ENCODE data around the gene RTP2. TPM values are rescaled to one million over a fixed set of nuclear protein-coding genes. Genes with fewer than 3 reads are reported as not detected.
A peak's percentile ranks its signal among the peaks of the same experiment; 100 is the strongest.

Gene RTP2
- total RNA-seq, 1 experiment from 2014 or later: not detected

DNA sequence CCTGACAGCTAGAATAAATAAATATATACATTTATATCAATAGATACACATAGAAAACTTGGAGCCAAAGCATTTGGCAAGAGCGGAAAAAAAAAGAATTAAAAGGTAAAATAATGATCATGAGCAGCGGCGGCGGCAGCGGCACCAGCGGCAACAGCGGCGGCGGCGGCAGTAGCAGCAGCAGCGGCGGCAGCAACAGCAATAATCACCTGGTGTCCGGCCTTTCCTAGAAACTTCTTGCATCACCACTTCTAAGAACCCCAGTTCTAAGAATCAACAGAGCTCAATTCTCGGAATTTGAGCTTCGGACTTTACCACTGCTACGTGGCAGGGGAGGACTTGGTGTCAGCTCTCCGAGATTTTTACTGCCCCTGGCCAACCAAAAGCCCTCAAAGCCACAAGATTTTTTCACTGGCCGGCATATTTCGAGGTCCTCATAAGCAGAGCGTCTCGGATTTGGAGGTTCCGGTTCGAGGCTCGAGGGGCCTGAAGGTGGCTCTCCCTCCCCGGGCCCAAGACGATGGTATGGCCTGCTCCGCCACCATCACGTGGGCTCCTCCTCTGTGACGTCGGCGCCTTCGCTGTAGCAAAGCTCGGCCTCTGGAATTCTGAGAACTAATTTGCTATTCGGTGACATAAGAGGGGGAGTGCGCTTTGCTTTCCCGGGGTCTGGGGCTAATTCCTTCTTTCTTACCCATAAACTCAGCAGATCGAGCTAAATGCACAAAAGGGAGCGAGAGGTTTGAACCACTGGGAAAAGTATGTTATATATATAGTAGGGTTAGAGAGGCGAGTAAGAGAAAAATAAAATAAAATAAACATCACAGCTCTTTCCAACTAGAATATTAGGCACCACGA lies 43.1 kb upstream of the RTP2 start, which contains the start of gene BCL6:
Gene BCL6 (minus strand): TSS at position 268 of the 858 bp plus-strand sequence. CDS start 11,775 bp downstream, outside the sequence.
- H3K36me3 Mint-ChIP-seq (ENCODE audit: insufficient read depth, unreplicated experiment): peaks cover 30% of the 10 kb centered on the region
- POLR2A ChIA-PET: interaction anchor here (0.5 to 9.2 kb wide), 92 partner anchors 8 to 1523 kb away, joined by 3 to 252 read pairs (median 4); partner anchors contain the start of gene LPP
- intact Hi-C loops (cut with micrococcal nuclease): loop anchor here (1.0 to 10.0 kb wide), 8 partner anchors 291 to 1203 kb away; no protein-coding TSS in a partner anchor
- peak within 1 kb of the TSS; percentile 98 for H3K4me3 Mint-ChIP-seq (ENCODE audit: unreplicated experiment)
- TF ChIP-seq, protein P1, sequence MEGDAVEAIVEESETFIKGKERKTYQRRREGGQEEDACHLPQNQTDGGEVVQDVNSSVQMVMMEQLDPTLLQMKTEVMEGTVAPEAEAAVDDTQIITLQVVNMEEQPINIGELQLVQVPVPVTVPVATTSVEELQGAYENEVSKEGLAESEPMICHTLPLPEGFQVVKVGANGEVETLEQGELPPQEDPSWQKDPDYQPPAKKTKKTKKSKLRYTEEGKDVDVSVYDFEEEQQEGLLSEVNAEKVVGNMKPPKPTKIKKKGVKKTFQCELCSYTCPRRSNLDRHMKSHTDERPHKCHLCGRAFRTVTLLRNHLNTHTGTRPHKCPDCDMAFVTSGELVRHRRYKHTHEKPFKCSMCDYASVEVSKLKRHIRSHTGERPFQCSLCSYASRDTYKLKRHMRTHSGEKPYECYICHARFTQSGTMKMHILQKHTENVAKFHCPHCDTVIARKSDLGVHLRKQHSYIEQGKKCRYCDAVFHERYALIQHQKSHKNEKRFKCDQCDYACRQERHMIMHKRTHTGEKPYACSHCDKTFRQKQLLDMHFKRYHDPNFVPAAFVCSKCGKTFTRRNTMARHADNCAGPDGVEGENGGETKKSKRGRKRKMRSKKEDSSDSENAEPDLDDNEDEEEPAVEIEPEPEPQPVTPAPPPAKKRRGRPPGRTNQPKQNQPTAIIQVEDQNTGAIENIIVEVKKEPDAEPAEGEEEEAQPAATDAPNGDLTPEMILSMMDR (IDR thresholded peaks at IDR 0.05; ENCODE audit: unreplicated experiment): no peak
- peak; percentile 98 for DNase-seq (ENCODE audit: unreplicated experiment)
- H3K27ac Mint-ChIP-seq (ENCODE audit: low read depth, unreplicated experiment): peak within 1 kb of the TSS; percentile 100
- CTCF ChIA-PET: interaction anchor here (0.5 to 6.1 kb wide), 18 partner anchors 23 to 1387 kb away, joined by 3 to 71 read pairs (median 4); no protein-coding TSS in a partner anchor
- H3K27me3 Mint-ChIP-seq (ENCODE audit: insufficient read depth, unreplicated experiment): no peaks in the 10 kb centered on the region
- BruUV-seq (replicated peaks): no TSS peak
- peaks cover 15% of the 10 kb centered on the region for H3K4me1 Mint-ChIP-seq (ENCODE audit: insufficient read depth, unreplicated experiment)
- H3K9me3 Mint-ChIP-seq (ENCODE audit: unreplicated experiment): no peaks in the 10 kb centered on the region

DNA sequence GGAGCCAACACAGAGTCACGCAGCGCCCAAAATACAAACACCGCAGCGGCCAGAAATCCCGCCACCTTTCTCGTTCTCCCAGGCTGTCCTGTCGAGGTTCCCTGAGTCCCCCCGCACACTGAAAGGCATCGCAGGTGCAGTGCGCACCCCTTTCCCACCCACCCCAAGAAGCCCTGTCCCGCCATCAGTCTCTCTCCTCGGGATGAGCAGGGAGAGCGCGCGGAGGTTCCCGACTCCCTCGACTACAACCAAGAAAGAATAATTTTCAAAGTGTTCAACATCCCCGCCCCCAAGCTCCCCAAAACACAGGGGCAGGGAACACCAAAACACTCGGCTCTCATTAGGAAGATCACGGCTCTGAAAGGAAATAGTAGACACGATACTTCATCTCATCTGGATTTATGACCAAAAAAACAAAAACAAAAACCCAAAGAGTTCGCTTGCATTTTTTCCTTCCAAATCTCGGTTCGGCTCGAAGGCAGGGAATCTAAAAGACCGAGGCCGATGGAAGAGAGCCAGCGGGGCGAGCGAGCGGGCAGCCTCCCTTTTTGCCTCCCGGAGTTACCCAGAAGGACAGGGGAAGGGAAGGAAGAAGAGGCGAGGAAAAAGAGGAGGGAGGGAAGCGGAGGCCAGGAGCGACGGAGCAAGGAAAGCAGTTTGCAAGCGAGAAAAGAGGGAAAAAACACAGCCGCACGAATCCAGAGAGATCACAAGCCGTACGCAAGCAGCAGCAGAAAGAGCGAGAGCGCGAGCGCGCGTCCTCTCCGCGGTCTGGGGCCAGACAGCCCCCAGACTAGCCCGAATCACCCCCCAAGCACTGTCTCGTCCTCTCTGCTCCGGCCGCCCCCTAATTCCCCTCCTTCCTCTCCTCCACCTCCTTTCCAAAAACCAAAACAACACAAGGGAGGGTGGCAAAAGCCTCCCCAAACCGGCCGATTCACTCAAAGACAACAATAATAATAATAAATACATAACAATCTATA lies 42.1 kb upstream of the RTP2 start:
- BruUV-seq (replicated peaks): TSS peak; percentile 84

DNA sequence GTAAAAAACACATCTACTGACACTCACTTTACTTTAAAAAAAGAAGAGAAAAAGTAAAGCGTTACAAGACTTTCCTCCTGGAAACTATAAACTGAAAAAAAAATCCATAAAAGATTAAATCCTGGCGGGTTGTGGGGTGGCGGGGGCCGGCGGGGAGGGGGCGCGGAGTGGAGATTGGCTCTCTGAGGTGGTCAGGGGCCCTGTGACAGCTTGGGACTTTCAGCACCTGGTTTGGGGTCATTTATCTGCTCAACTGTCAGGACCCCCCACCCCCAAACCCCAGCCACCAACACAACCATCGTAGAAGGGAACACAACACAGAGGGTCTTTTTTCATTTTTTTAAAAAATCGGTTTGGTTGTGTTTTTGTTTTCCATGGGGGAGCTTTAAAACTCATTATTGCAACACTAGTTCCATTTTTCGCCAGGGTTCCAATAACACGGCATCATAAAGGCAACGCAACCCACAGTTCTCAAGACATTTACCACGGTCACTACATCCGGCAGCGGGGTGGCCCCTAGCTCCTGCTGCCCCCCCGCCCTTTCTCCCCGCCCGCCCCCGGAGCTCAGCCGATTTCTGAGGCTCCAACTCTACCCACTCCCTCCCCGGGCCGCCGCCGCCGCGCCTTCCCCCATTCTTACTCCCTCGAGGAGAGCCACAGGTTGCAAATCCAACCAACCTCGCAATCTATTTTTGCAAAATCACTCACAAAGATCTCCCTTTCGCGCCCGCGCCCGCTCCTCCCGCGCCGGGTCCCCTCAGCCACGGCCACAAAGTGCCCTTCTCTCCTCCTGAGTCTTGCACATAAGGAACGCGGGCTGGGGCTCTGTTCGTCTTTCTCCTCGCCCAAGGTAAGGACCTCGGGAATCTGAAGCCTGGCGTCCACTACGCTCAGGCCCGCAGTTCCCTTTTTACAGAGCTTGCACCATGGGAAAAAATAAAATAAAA lies 41.1 kb upstream of the RTP2 start:
- BruUV-seq (replicated peaks): no TSS peak
- ChIA-PET POLR2A (interaction anchor here (0.6 to 9.2 kb wide), 43 partner anchors 6 to 1209 kb away, joined by 3 to 252 read pairs (median 4); partner anchors contain the start of gene LPP), CTCF (interaction anchor here (0.6 to 2.4 kb wide), 14 partner anchors 64 to 1526 kb away, joined by 3 to 31 read pairs (median 4); no protein-coding TSS in a partner anchor)
- intact Hi-C loops (cut with micrococcal nuclease): loop anchor here (2.0 to 10.0 kb wide), 11 partner anchors 293 to 1089 kb away; no protein-coding TSS in a partner anchor
- Mint-ChIP-seq H3K27ac (ENCODE audit: low read depth, unreplicated experiment) (peak overlapping the region; percentile 100), H3K27me3 (ENCODE audit: insufficient read depth, unreplicated experiment) (no peaks in the 10 kb centered on the region), H3K4me3 (ENCODE audit: unreplicated experiment) (peak overlapping the region; percentile 98), H3K9me3 (ENCODE audit: unreplicated experiment) (no peaks in the 10 kb centered on the region), H3K4me1 (ENCODE audit: insufficient read depth, unreplicated experiment) (peaks cover 28% of the 10 kb centered on the region), H3K36me3 (ENCODE audit: insufficient read depth, unreplicated experiment) (peaks cover 49% of the 10 kb centered on the region)
- TF ChIP-seq, protein P1 (IDR thresholded peaks at IDR 0.05; ENCODE audit: unreplicated experiment): no peak
- peak; percentile 59 for DNase-seq (ENCODE audit: unreplicated experiment)

More for the DNA sequence above, 42.1 kb upstream of the RTP2 start:
- intact Hi-C loops (cut with micrococcal nuclease): loop anchor here (1.0 to 10.0 kb wide), 13 partner anchors 292 to 1204 kb away; no protein-coding TSS in a partner anchor
- H3K4me1 Mint-ChIP-seq (ENCODE audit: insufficient read depth, unreplicated experiment): peaks cover 19% of the 10 kb centered on the region
- H3K36me3 Mint-ChIP-seq (ENCODE audit: insufficient read depth, unreplicated experiment): peaks cover 39% of the 10 kb centered on the region
- TF ChIP-seq, protein P1 (IDR thresholded peaks at IDR 0.05; ENCODE audit: unreplicated experiment): no peak
- peak overlapping the region; percentile 98 for H3K4me3 Mint-ChIP-seq (ENCODE audit: unreplicated experiment)
- H3K27me3 Mint-ChIP-seq (ENCODE audit: insufficient read depth, unreplicated experiment): no peaks in the 10 kb centered on the region
- ChIA-PET POLR2A (interaction anchor here (0.6 to 9.2 kb wide), 80 partner anchors 7 to 1524 kb away, joined by 3 to 252 read pairs (median 5); partner anchors contain the start of gene LPP), CTCF (interaction anchor here (0.6 to 2.4 kb wide), 10 partner anchors 22 to 1210 kb away, joined by 3 to 31 read pairs (median 3); no protein-coding TSS in a partner anchor)
- H3K27ac Mint-ChIP-seq (ENCODE audit: low read depth, unreplicated experiment): peak overlapping the region; percentile 100
- peak; percentile 58 for DNase-seq (ENCODE audit: unreplicated experiment)
- no peaks in the 10 kb centered on the region for H3K9me3 Mint-ChIP-seq (ENCODE audit: unreplicated experiment)
